ENCODE results near the gene RPL39L.

Gene RPL39L

DNA sequence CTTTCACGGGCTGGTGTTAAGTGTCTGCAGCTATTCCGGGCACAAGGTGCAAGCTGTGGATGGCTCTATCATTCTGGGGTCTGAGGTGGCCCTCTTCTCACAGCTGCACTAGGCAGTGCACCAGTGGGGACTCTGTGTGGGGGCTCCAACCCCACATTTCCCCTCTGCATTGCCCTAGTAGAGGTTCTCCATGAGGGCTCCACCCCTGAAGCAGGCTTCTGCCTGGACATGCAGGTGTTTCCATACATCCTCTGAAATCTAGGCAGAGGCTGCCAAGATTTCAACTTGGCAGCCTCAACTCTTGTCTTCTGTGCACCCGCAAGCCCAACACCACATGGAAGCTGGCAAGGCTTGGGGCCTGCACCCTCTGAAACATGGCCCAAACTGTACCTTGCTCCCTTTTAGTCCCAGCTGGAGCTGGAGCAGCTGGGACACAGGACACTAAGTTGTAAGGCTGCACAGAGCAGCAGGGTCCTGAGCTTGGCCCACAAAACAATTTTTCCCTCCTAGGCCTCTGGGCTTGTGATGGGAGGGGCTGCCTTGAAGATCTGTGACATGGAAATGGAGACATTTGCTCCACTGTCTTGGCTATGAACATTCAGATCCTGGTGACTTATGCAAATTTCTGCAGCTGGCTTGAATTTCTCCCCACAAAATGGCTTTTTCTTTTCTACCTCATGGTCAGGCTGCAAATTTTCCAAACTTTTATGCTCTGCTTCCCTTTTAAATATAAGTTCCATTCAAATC, 6.0 kb upstream of the RPL39L start:
- no peaks in the 10 kb centered on the region for H3K79me2 ChIP-seq (ENCODE audit: control insufficient read depth, low read length)
- no peaks in the 10 kb centered on the region for H3K9me2 ChIP-seq (replicated peaks; ENCODE audit: control insufficient read depth, low read length)
- H3K4me1 ChIP-seq (ENCODE audit: control insufficient read depth, low read length): no peaks in the 10 kb centered on the region
- H3K36me3 ChIP-seq (ENCODE audit: control insufficient read depth, low read length): 0 out of 2 replicates have a peak, but pooled peaks cover 3% of the 10 kb centered on the region
- H3K9me3 ChIP-seq (ENCODE audit: control insufficient read depth, insufficient read depth, low read length): peaks cover 38% of the 10 kb centered on the region
- no peak overlapping the region for H3K4me2 ChIP-seq (ENCODE audit: low read length)
- H3F3A ChIP-seq (ENCODE audit: control insufficient read depth, insufficient read depth): no peaks in the 10 kb centered on the region
- no peak overlapping the region for H3K4me3 ChIP-seq (ENCODE audit: low read length)
- no peak overlapping the region for H3K27ac ChIP-seq (ENCODE audit: low read depth, low read length)
- TF ChIP-seq EZH2phosphoT487 (IDR thresholded peaks at IDR 0.05; ENCODE audit: borderline replicate concordance, low read length): no peak
- TF ChIP-seq CTCF (IDR thresholded peaks at IDR 0.05; ENCODE audit: low read depth, low read length, poor library complexity, severe bottlenecking): no peak
- H4K20me1 ChIP-seq (ENCODE audit: control insufficient read depth, insufficient read depth, low read depth, low read length): no peaks in the 10 kb centered on the region
- H3K27me3 ChIP-seq (ENCODE audit: control insufficient read depth, low read length): no peaks in the 10 kb centered on the region

DNA sequence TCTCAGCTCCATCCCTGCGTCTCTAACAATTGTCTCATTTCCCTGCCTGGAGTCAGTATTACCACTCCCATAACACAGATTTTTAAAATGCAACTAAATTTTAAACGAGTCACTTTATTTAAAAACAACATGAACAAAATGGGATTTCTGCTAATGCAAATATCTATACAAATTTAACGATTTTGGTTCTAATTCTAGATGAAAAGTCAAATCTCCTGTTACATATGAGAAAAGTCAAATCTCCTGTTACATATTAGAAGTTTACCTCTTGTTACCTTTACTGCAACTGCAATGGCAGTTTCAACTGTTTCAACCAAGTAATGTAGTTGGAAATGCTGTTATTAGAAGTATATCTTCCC, 578 bp upstream of the RPL39L start:
- Histone ChIP-seq H3K27ac (ENCODE audit: low read depth, low read length) (peak overlapping the region; percentile 77), H3K4me2 (ENCODE audit: low read length) (peak overlapping the region; percentile 89)

GRCh38 chr3:187136936-187137335, 2.4 kb downstream of the RPL39L start:
- H3K27me3 ChIP-seq (ENCODE audit: control insufficient read depth, low read length): no peaks in the 10 kb centered on the region
- peaks cover 25% of the 10 kb centered on the region; the same call in 1 of the 2 replicates for H3K9me3 ChIP-seq (ENCODE audit: control insufficient read depth, insufficient read depth, low read length)
- no peaks in the 10 kb centered on the region for H3K9me2 ChIP-seq (replicated peaks; ENCODE audit: control insufficient read depth, low read length)
- no peak overlapping the region for H3K4me3 ChIP-seq (ENCODE audit: low read length)
- peaks cover 56% of the 10 kb centered on the region for H3K79me2 ChIP-seq (ENCODE audit: control insufficient read depth, low read length)
- TF ChIP-seq EZH2phosphoT487 (IDR thresholded peaks at IDR 0.05; ENCODE audit: borderline replicate concordance, low read length): no peak
- TF ChIP-seq CTCF (IDR thresholded peaks at IDR 0.05; ENCODE audit: low read depth, low read length, poor library complexity, severe bottlenecking): no peak
- peaks cover 35% of the 10 kb centered on the region for H3K4me1 ChIP-seq (ENCODE audit: control insufficient read depth, low read length)
- H3K4me2 ChIP-seq (ENCODE audit: low read length): no peak overlapping the region
- H3K36me3 ChIP-seq (ENCODE audit: control insufficient read depth, low read length): peaks cover 58% of the 10 kb centered on the region
- H3F3A ChIP-seq (ENCODE audit: control insufficient read depth, insufficient read depth): peaks cover 7% of the 10 kb centered on the region; the same call in 1 of the 2 replicates
- H3K27ac ChIP-seq (ENCODE audit: low read depth, low read length): no peak overlapping the region
- no peaks in the 10 kb centered on the region for H4K20me1 ChIP-seq (ENCODE audit: control insufficient read depth, insufficient read depth, low read depth, low read length)

More for the DNA sequence above, 578 bp upstream of the RPL39L start:
- Histone ChIP-seq H3K4me1 (ENCODE audit: control insufficient read depth, low read length) (peaks cover 21% of the 10 kb centered on the region), H3K79me2 (ENCODE audit: control insufficient read depth, low read length) (peaks cover 36% of the 10 kb centered on the region), H3K36me3 (ENCODE audit: control insufficient read depth, low read length) (peaks cover 33% of the 10 kb centered on the region), H3F3A (ENCODE audit: control insufficient read depth, insufficient read depth) (peaks cover 5% of the 10 kb centered on the region; the same call in 1 of the 2 replicates), H3K27me3 (ENCODE audit: control insufficient read depth, low read length) (no peaks in the 10 kb centered on the region), H3K4me3 (ENCODE audit: low read length) (peak overlapping the region; percentile 82), H3K9me2 (replicated peaks; ENCODE audit: control insufficient read depth, low read length) (no peaks in the 10 kb centered on the region), H3K9me3 (ENCODE audit: control insufficient read depth, insufficient read depth, low read length) (peaks cover 27% of the 10 kb centered on the region), H4K20me1 (ENCODE audit: control insufficient read depth, insufficient read depth, low read depth, low read length) (no peaks in the 10 kb centered on the region)
- TF ChIP-seq CTCF (IDR thresholded peaks at IDR 0.05; ENCODE audit: low read depth, low read length, poor library complexity, severe bottlenecking) (no peak), EZH2phosphoT487 (IDR thresholded peaks at IDR 0.05; ENCODE audit: borderline replicate concordance, low read length) (no peak)

All from DOHH2 (cell line).